Keratinocyte (primary cell): ENCODE measurements around the gene GLS. TPM values are rescaled to one million over a fixed set of nuclear protein-coding genes. Genes with fewer than 3 reads are reported as not detected.

ENCODE experiments used
- DNase-seq: peaks from one replicate; pipeline ENCODE4 v3.0.0-alpha.2; 2011; ENCODE audit warnings: low read depth, missing footprints, low spot score
- FAIRE-seq: peaks from 2 replicates; lab custom pipeline; 2011; peaks lifted over from hg19 to GRCh38; lab: Jason Lieb, UNC
- H2AFZ ChIP-seq: 2 replicates; pipeline ENCODE4 v1.6.0; 2012; ENCODE audit warnings: low read length, control low read depth, inconsistent platforms; ENCODE audit not compliant: control insufficient read depth
- H3K27ac ChIP-seq: 2 replicates; pipeline ENCODE4 v1.5.1; 2011; ENCODE audit warnings: low read length; ENCODE audit not compliant: control insufficient read depth, insufficient read depth
- H3K27me3 ChIP-seq: 3 replicates; pipeline ENCODE4 v1.6.0; 2011; ENCODE audit warnings: low read length; ENCODE audit not compliant: control insufficient read depth, insufficient read depth; ENCODE audit errors: extremely low read depth
- H3K36me3 ChIP-seq, 2 experiments: 2 replicates in 1 of 2; 3 replicates in 1 of 2; pipeline ENCODE4 v1.5.1; 2011; ENCODE audit warnings: low read length in 2 of 2, mild to moderate bottlenecking in 1 of 2; ENCODE audit not compliant: control insufficient read depth in 2 of 2, insufficient read depth in 2 of 2; ENCODE audit errors: extremely low read depth in 1 of 2
- H3K4me1 ChIP-seq: 3 replicates; pipeline ENCODE4 v1.5.1; 2011; ENCODE audit warnings: low read length; ENCODE audit not compliant: control insufficient read depth, insufficient read depth; ENCODE audit errors: extremely low read depth
- H3K4me2 ChIP-seq: 3 replicates; pipeline ENCODE4 v1.6.0; 2011; ENCODE audit warnings: low read depth, low read length; ENCODE audit not compliant: control insufficient read depth, insufficient read depth; ENCODE audit errors: extremely low read depth
- H3K4me3 ChIP-seq, 3 experiments: fragments of 200-600 bp in 1 of 3; sonication (generic) in 1 of 3; 2 replicates in 2 of 3; 3 replicates in 1 of 3; pipeline ENCODE4 v1.5.1; 2011 to 2016; ENCODE audit warnings: low read length in 3 of 3, mild to moderate bottlenecking in 3 of 3, control low read depth in 2 of 3, inconsistent platforms in 1 of 3, low read depth in 1 of 3, mixed read lengths in 1 of 3, mixed run types in 1 of 3, moderate library complexity in 1 of 3; ENCODE audit not compliant: control insufficient read depth in 2 of 3, insufficient read depth in 2 of 3; ENCODE audit errors: extremely low read depth in 1 of 3
- H3K79me2 ChIP-seq: 2 replicates; pipeline ENCODE4 v1.6.0; 2012; ENCODE audit warnings: low read length; ENCODE audit not compliant: control insufficient read depth, insufficient read depth
- H3K9ac ChIP-seq: 3 replicates; pipeline ENCODE4 v1.6.0; 2011; ENCODE audit warnings: low read length; ENCODE audit not compliant: control insufficient read depth, insufficient read depth; ENCODE audit errors: extremely low read depth
- H3K9me1 ChIP-seq: 3 replicates; pipeline ENCODE4 v1.6.0; 2011; ENCODE audit warnings: low read length; ENCODE audit not compliant: control insufficient read depth, insufficient read depth; ENCODE audit errors: extremely low read depth
- H3K9me3 ChIP-seq: 2 replicates; pipeline ENCODE4 v1.5.1; 2012; ENCODE audit warnings: low read depth, low read length; ENCODE audit not compliant: control insufficient read depth
- H4K20me1 ChIP-seq: 3 replicates; pipeline ENCODE4 v1.6.0; 2011; ENCODE audit warnings: low read length; ENCODE audit not compliant: control insufficient read depth, insufficient read depth; ENCODE audit errors: extremely low read depth
- EZH2 ChIP-seq: IDR thresholded peaks from one replicate; pipeline ENCODE4 v1.6.1; 2012; ENCODE audit warnings: inconsistent platforms, mild to moderate bottlenecking, low read length, moderate library complexity
- dilution Hi-C: fragments of 300-500 bp; cut with MboI; formaldehyde crosslinking; loops from one replicate; pipeline ENCODE4 v1.7.0; 2020; ENCODE audit warnings: low sequenced_read_pairs; ENCODE audit not compliant: extremely low pct_ligation_motif_present
- polyA plus RNA-seq, 5 experiments: library from polyadenylated mRNA; depleted of rRNA in 3 of 5; stranded (reverse) in 3 of 5; stranded (forward) in 1 of 5; unstranded in 1 of 5; fragments of >200 nt; gene quantifications; 1 replicate in 1 of 5; 2 replicates in 3 of 5; 3 replicates in 1 of 5; pipeline versions ENCODE4 v1.2.1 to v1.2.3, GENCODE V29; 2011 to 2012; ENCODE audit warnings: missing spikeins in 2 of 5, low read depth in 1 of 5, low replicate concordance in 1 of 5
- TF ChIP-seq, protein P1 (sequence below), 3 experiments: IDR thresholded peaks in 1 of 3; conservative IDR thresholded peaks in 1 of 3; optimal IDR thresholded peaks in 1 of 3; 2 replicates in 2 of 3; 3 replicates in 1 of 3; pipeline versions ENCODE3 to v1.5.1; 2011; ENCODE audit warnings: low read length in 3 of 3, mild to moderate bottlenecking in 3 of 3, moderate library complexity in 2 of 3, control low read depth in 1 of 3, inconsistent platforms in 1 of 3; ENCODE audit not compliant: insufficient read depth in 2 of 3; ENCODE audit errors: extremely low read depth in 1 of 3

Gene GLS
- polyA plus RNA-seq, 1 donor (not counting 4 experiments of a cell fraction or from before 2014, with no cell fraction given) = 130 TPM

- H4K20me1 ChIP-seq = no peaks in the 10 kb centered on the region
- FAIRE-seq (no peak), DNase-seq (no peak)
- TF ChIP-seq, protein P1, sequence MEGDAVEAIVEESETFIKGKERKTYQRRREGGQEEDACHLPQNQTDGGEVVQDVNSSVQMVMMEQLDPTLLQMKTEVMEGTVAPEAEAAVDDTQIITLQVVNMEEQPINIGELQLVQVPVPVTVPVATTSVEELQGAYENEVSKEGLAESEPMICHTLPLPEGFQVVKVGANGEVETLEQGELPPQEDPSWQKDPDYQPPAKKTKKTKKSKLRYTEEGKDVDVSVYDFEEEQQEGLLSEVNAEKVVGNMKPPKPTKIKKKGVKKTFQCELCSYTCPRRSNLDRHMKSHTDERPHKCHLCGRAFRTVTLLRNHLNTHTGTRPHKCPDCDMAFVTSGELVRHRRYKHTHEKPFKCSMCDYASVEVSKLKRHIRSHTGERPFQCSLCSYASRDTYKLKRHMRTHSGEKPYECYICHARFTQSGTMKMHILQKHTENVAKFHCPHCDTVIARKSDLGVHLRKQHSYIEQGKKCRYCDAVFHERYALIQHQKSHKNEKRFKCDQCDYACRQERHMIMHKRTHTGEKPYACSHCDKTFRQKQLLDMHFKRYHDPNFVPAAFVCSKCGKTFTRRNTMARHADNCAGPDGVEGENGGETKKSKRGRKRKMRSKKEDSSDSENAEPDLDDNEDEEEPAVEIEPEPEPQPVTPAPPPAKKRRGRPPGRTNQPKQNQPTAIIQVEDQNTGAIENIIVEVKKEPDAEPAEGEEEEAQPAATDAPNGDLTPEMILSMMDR (optimal IDR thresholded peaks at IDR 0.05 in 1 of 3, IDR thresholded peaks at IDR 0.05 in 1 of 3, conservative IDR thresholded peaks at IDR 0.05 in 1 of 3; ENCODE audit: extremely low read depth in 1 of 3, insufficient read depth in 2 of 3, low read length in 3 of 3) = no peak
- no peak for TF ChIP-seq EZH2
- no peak overlapping the region for H3K4me2 ChIP-seq
- H3K9me3 ChIP-seq = no peaks in the 10 kb centered on the region
- H3K4me1 ChIP-seq = peaks cover 13% of the 10 kb centered on the region
- H3K4me3 ChIP-seq = no peak overlapping the region
- H3K27me3 ChIP-seq = no peaks in the 10 kb centered on the region
- dilution Hi-C loops = no loop called here
- H3K36me3 ChIP-seq = peaks cover 37 to 48% of the 10 kb centered on the region in 2 experiments
- no peak overlapping the region for H2AFZ ChIP-seq
- H3K79me2 ChIP-seq = no peaks in the 10 kb centered on the region
- no peaks in the 10 kb centered on the region for H3K9me1 ChIP-seq
- H3K27ac ChIP-seq = no peak overlapping the region
- H3K9ac ChIP-seq = no peak overlapping the region
Measured at GRCh38 chr2:190988910-190989309, 108.3 kb downstream of the GLS start.

DNA sequence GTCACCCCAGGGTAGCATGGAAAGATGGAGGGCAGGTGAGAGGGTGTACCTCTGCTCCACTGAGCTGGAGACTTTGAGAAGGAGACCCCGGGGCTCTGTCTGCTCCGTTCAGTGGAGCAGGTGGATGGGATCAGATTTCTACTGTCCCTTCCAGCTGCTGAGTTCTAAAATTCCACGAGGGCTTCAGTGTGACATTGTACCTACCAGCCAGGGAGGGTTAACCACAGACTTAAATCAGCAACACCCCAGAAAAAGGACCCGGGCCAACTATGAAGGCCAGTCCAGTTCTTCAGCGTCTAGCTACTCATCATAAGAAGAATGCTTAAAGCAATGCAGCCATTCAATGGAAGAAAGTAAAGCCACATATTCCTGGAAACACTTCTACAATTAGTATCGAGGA is 109.5 kb downstream of the GLS start:
- dilution Hi-C loops = no loop called here
- peaks cover 44 to 47% of the 10 kb centered on the region in 2 experiments for H3K36me3 ChIP-seq
- no peak for DNase-seq

More for the DNA sequence above, 109.5 kb downstream of the GLS start:
- no peaks in the 10 kb centered on the region for H3K27me3 ChIP-seq
- no peak overlapping the region for H3K27ac ChIP-seq
- no peak overlapping the region for H3K9ac ChIP-seq
- H3K4me2 ChIP-seq = no peak overlapping the region
- no peaks in the 10 kb centered on the region for H3K9me3 ChIP-seq
- no peak overlapping the region for H2AFZ ChIP-seq
- no peak for FAIRE-seq
- no peaks in the 10 kb centered on the region for H3K79me2 ChIP-seq
- TF ChIP-seq, protein P1 (optimal IDR thresholded peaks at IDR 0.05 in 1 of 3, IDR thresholded peaks at IDR 0.05 in 1 of 3, conservative IDR thresholded peaks at IDR 0.05 in 1 of 3; ENCODE audit: extremely low read depth in 1 of 3, insufficient read depth in 2 of 3, low read length in 3 of 3) = no peak
- no peak for TF ChIP-seq EZH2
- no peaks in the 10 kb centered on the region for H4K20me1 ChIP-seq
- H3K4me1 ChIP-seq = peaks cover 3% of the 10 kb centered on the region
- H3K4me3 ChIP-seq = no peak overlapping the region
- H3K9me1 ChIP-seq = no peaks in the 10 kb centered on the region
